Measurements from ENCODE around the gene ARHGEF39.

- TF ChIP-seq CTCF (IDR thresholded peaks at IDR 0.05; ENCODE audit: low read depth, low read length) (no peak), POLR2A (IDR thresholded peaks at IDR 0.05; ENCODE audit: extremely low read depth, insufficient read length) (no peak), MAX (IDR thresholded peaks at IDR 0.05; ENCODE audit: low read depth, low read length) (no peak), MYC (IDR thresholded peaks at IDR 0.05; ENCODE audit: low read depth, low read length) (no peak)
Observed at GRCh38 chr9:35662437-35662836, 2.6 kb downstream of the ARHGEF39 start.
